IMR-90 (cell line): Measurements from ENCODE around the gene STPG1. TPM values are rescaled to one million over a fixed set of nuclear protein-coding genes. Genes with fewer than 3 reads are reported as not detected.
A peak's percentile ranks its signal among the peaks of the same experiment; 100 is the strongest.

Source experiments
- ATAC-seq: fragments of 200-7000 bp; cut with Tn5 transposase; 2 replicates; pipeline ENCODE4 v1.9.1; 2020; ENCODE audit warnings: low read depth, mild to moderate bottlenecking, moderate library complexity
- BruUV-seq: library from RNA; stranded (reverse); fragments of 400-500 nt; replicated peaks from 2 replicates; lab custom pipeline; 2021; lab: Mats Ljungman, UMichigan
- CTCF ChIA-PET: fragments of 300-600 bp; formaldehyde crosslinking; extraction: SDS; loops from one replicate; lab custom pipeline; 2021; ENCODE audit warnings: antibody characterized with exemption; lab: Yijun Ruan, JAX
- POLR2A ChIA-PET: fragments of 300-600 bp; sonication (Branson Sonifier 250); formaldehyde crosslinking; loops from one replicate; lab custom pipeline; 2022; ENCODE audit warnings: antibody characterized with exemption; ENCODE audit not compliant: unreplicated experiment; lab: Charles Lee
- DNase-seq: peaks from one replicate; pipeline ENCODE4 v3.0.0; 2013
- H2AFZ ChIP-seq: replicated peaks from 2 replicates; pipeline ENCODE3; 2013; ENCODE audit warnings: low read length, mild to moderate bottlenecking; ENCODE audit not compliant: poor library complexity
- H2AK5ac ChIP-seq: 2 replicates; pipeline ENCODE4 v1.6.1; 2013; ENCODE audit warnings: low read depth, low read length, inconsistent platforms
- H2AK9ac ChIP-seq: replicated peaks from 2 replicates; pipeline ENCODE3; 2013; ENCODE audit warnings: mild to moderate bottlenecking, low read depth, low read length, moderate library complexity; ENCODE audit not compliant: poor library complexity
- H2BK120ac ChIP-seq: 2 replicates; pipeline ENCODE4 v1.6.1; 2013; ENCODE audit warnings: low read depth, low read length, inconsistent platforms
- H2BK15ac ChIP-seq: 3 replicates; pipeline ENCODE4 v1.6.1; 2013; ENCODE audit warnings: low read depth, low read length, inconsistent platforms
- H2BK20ac ChIP-seq: 2 replicates; pipeline ENCODE4 v1.6.1; 2013; ENCODE audit warnings: low read depth, mild to moderate bottlenecking, inconsistent platforms, low read length, moderate library complexity
- H2BK5ac ChIP-seq: 2 replicates; pipeline ENCODE4 v1.6.1; 2013; ENCODE audit warnings: mild to moderate bottlenecking, low read depth, low read length, inconsistent platforms; ENCODE audit not compliant: poor library complexity, severe bottlenecking
- H3K14ac ChIP-seq: replicated peaks from 2 replicates; pipeline ENCODE4 v1.6.1; 2013; ENCODE audit warnings: low read depth, low read length, inconsistent platforms
- H3K18ac ChIP-seq: 2 replicates; pipeline ENCODE4 v1.6.1; 2013; ENCODE audit warnings: low read depth, low read length, control low read depth
- H3K23ac ChIP-seq: 2 replicates; pipeline ENCODE4 v1.6.1; 2013; ENCODE audit warnings: low read depth, low read length, inconsistent platforms
- H3K27ac ChIP-seq: 2 replicates; pipeline ENCODE4 v1.5.1; 2013; ENCODE audit warnings: mild to moderate bottlenecking, control low read depth, low read length; ENCODE audit not compliant: insufficient read depth
- H3K27me3 ChIP-seq: 2 replicates; pipeline ENCODE4 v1.6.1; 2013; ENCODE audit warnings: low read length; ENCODE audit not compliant: control insufficient read depth, insufficient read depth
- H3K36me3 ChIP-seq: 2 replicates; pipeline ENCODE4 v1.6.1; 2013; ENCODE audit warnings: low read length, mixed read lengths; ENCODE audit not compliant: control insufficient read depth, insufficient read depth
- H3K4ac ChIP-seq: 2 replicates; pipeline ENCODE4 v1.6.1; 2013; ENCODE audit warnings: low read depth, low read length, inconsistent platforms
- H3K4me1 ChIP-seq: 2 replicates; pipeline ENCODE4 v1.6.1; 2013; ENCODE audit warnings: low read length, mixed read lengths; ENCODE audit not compliant: control insufficient read depth, insufficient read depth
- H3K4me2 ChIP-seq: 2 replicates; pipeline ENCODE4 v1.6.1; 2013; ENCODE audit warnings: low read depth, mild to moderate bottlenecking, control low read depth, low read length, moderate library complexity
- H3K4me3 ChIP-seq: 2 replicates; pipeline ENCODE4 v1.5.1; 2013; ENCODE audit warnings: low read depth, mild to moderate bottlenecking, control low read depth, low read length, moderate library complexity; ENCODE audit not compliant: insufficient read depth
- H3K56ac ChIP-seq: 2 replicates; pipeline ENCODE4 v1.6.1; 2013; ENCODE audit warnings: low read length, inconsistent platforms; ENCODE audit not compliant: insufficient read depth; ENCODE audit errors: extremely low read depth
- H3K79me1 ChIP-seq, 2 experiments: 2 replicates each; pipeline ENCODE4 v1.6.1; 2013; ENCODE audit warnings: low read length in 2 of 2, inconsistent platforms in 1 of 2, low read depth in 1 of 2
- H3K9ac ChIP-seq: 2 replicates; pipeline ENCODE4 v1.6.1; 2013; ENCODE audit warnings: low read depth, low read length, control low read depth
- H3K9me1 ChIP-seq: 2 replicates; pipeline ENCODE4 v1.6.1; 2013; ENCODE audit warnings: low read length, inconsistent platforms; ENCODE audit not compliant: insufficient read depth
- H3K9me3 ChIP-seq: 2 replicates; pipeline ENCODE4 v1.6.1; 2013; ENCODE audit warnings: low read length; ENCODE audit not compliant: control insufficient read depth, insufficient read depth
- H4K20me1 ChIP-seq: 2 replicates; pipeline ENCODE4 v1.6.1; 2013; ENCODE audit warnings: low read length, inconsistent platforms; ENCODE audit not compliant: insufficient read depth
- H4K5ac ChIP-seq: 2 replicates; pipeline ENCODE4 v1.6.1; 2013; ENCODE audit warnings: mild to moderate bottlenecking, low read depth, low read length, control low read depth
- H4K8ac ChIP-seq, 2 experiments: 2 replicates each; pipeline ENCODE4 v1.6.1; 2013; ENCODE audit warnings: low read depth in 2 of 2, low read length in 2 of 2, control low read depth in 1 of 2, inconsistent platforms in 1 of 2
- H4K91ac ChIP-seq: 2 replicates; pipeline ENCODE4 v1.6.1; 2013; ENCODE audit warnings: low read depth, low read length, inconsistent platforms; ENCODE audit not compliant: insufficient read depth
- BHLHE40 ChIP-seq: fragments of 150-350 bp; IDR thresholded peaks from 2 replicates; pipeline ENCODE4 v1.6.1; 2016; ENCODE audit warnings: mild to moderate bottlenecking, low read depth, low read length
- CEBPB ChIP-seq: IDR thresholded peaks from 2 replicates; pipeline ENCODE4 v1.6.1; 2012; ENCODE audit warnings: low read depth, low read length, improper control_type of control experiment
- CTCF ChIP-seq: conservative IDR thresholded peaks from 2 replicates; pipeline ENCODE4 v1.5.1; 2012; ENCODE audit warnings: mild to moderate bottlenecking, low read depth, low read length, improper control_type of control experiment
- FOS ChIP-seq: fragments of 150-350 bp; IDR thresholded peaks from 2 replicates; pipeline ENCODE4 v1.6.1; 2016; ENCODE audit warnings: low read depth, low read length
- MAFK ChIP-seq: IDR thresholded peaks from 2 replicates; pipeline ENCODE4 v1.6.1; 2012; ENCODE audit warnings: low read depth, low read length, improper control_type of control experiment
- MAZ ChIP-seq: IDR thresholded peaks from 2 replicates; pipeline ENCODE4 v1.6.1; 2012; ENCODE audit warnings: low read depth, mild to moderate bottlenecking, low read length, improper control_type of control experiment, moderate library complexity, borderline replicate concordance
- MXI1 ChIP-seq: IDR thresholded peaks from 2 replicates; pipeline ENCODE4 v1.6.1; 2012; ENCODE audit warnings: low read depth, mild to moderate bottlenecking, low read length, moderate library complexity, borderline replicate concordance
- NFE2L2 ChIP-seq: fragments of 150-350 bp; IDR thresholded peaks from 2 replicates; pipeline ENCODE4 v1.6.1; 2016; ENCODE audit warnings: low read depth, mild to moderate bottlenecking, low read length
- POLR2A ChIP-seq: IDR thresholded peaks from 2 replicates; pipeline ENCODE4 v1.6.1; 2012; ENCODE audit warnings: mild to moderate bottlenecking, low read depth, low read length
- RAD21 ChIP-seq: IDR thresholded peaks from 2 replicates; pipeline ENCODE4 v1.6.1; 2012; ENCODE audit warnings: low read length, improper control_type of control experiment
- RCOR1 ChIP-seq: IDR thresholded peaks from 2 replicates; pipeline ENCODE4 v1.6.1; 2012; ENCODE audit warnings: mild to moderate bottlenecking, low read length, improper control_type of control experiment; ENCODE audit not compliant: insufficient replicate concordance
- RFX5 ChIP-seq: IDR thresholded peaks from 2 replicates; pipeline ENCODE4 v1.8.0; 2012; ENCODE audit warnings: low read depth, mild to moderate bottlenecking, low read length, moderate library complexity
- SMC3 ChIP-seq: fragments of 150-350 bp; IDR thresholded peaks from 2 replicates; pipeline ENCODE4 v1.6.1; 2016; ENCODE audit warnings: low read depth, mild to moderate bottlenecking, antibody characterized with exemption, low read length, moderate library complexity
- USF2 ChIP-seq: fragments of 150-350 bp; IDR thresholded peaks from 2 replicates; pipeline ENCODE4 v1.6.1; 2017; ENCODE audit warnings: mild to moderate bottlenecking, antibody characterized with exemption, low read length, low read depth
- WGBS, 2 experiments: methylation state at CpG; one replicate each; pipeline versions ENCODE4 v1.1.5 to v1.1.7; 2013; ENCODE audit warnings: missing lambda C conversion rate in 2 of 2; ENCODE audit not compliant: insufficient read length in 1 of 2; ENCODE audit errors: extremely low coverage in 2 of 2; 5-methylcytosine and 5-hydroxymethylcytosine counted together
- dilution Hi-C: fragments of 300-500 bp; cut with HindIII; formaldehyde crosslinking; loops from one replicate; pipeline ENCODE4 v1.14.3; 2018; ENCODE audit warnings: low sequenced_read_pairs; ENCODE audit not compliant: unreplicated experiment
- in situ Hi-C: fragments of 300-500 bp; cut with MboI; formaldehyde crosslinking; loops from 3 replicates; pipeline ENCODE4 v1.14.3; 2019; ENCODE audit warnings: low sequenced_read_pairs, inconsistent platforms, mixed read lengths
- intact Hi-C: fragments of 100-400 bp; cut with micrococcal nuclease; formaldehyde crosslinking; loops from 2 replicates; pipeline ENCODE4 v1.10.0; 2022
- polyA plus RNA-seq, 3 experiments: library from polyadenylated mRNA; depleted of rRNA; stranded (reverse); fragments of >200 nt; gene quantifications; 2 replicates each; pipeline ENCODE4 v1.2.3, GENCODE V29; 2012; ENCODE audit warnings: low replicate concordance in 1 of 3
- total RNA-seq: library from RNA; depleted of rRNA; stranded (reverse); fragments of >200 nt; gene quantifications from 2 replicates; pipeline ENCODE4 v1.2.3, GENCODE V29; 2012
- TF ChIP-seq, protein P1 (sequence below): fragments of 150-350 bp; IDR thresholded peaks from 2 replicates; pipeline ENCODE4 v1.6.1; 2016; ENCODE audit warnings: low read depth, mild to moderate bottlenecking, low read length, moderate library complexity, borderline replicate concordance

The STPG1 gene
- total and polyA plus RNA-seq, 2 of the 4 experiments (the other 2 are of a cell fraction), result 3.0 to 6.5 TPM

DNA sequence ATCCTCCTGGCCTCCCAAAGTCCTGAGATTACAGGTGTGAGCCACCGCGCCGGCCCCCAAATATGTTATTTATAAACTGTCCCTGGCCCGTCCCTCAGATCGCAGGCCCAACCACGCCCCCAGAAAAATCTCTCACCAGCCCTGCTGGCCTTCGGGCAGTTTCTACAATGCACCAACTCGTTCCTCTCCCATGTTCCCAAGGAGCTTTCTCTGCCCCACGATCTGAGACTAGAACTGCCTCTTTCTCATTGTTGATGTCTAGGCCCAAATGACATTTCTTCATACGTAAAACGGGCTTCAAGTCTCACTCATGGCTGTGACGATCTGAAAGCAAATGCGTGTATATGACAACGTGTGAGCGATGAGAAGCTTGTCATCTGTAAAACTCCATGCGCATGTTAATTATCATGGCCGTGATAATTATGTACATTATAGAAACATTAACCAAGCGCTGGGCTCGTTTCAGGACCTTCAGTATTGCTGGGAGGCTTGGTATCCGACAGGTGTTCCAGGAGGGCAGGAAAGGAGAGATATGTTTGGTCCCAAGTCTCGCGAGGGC is 1.3 kb upstream of the STPG1 start:
- ChIA-PET CTCF (interaction anchor here (0.8 to 1.7 kb wide), 7 partner anchors 14 to 213 kb away, joined by 3 to 5 read pairs (median 4); no protein-coding TSS in a partner anchor), POLR2A (no interaction called here)
- ATAC-seq (no peak), DNase-seq (no peak)
- Histone ChIP-seq H3K4me1 (peaks cover 18% of the 10 kb centered on the region), H2BK120ac (peak overlapping the region; percentile 41; the same call in 1 of the 2 replicates), H2AK9ac (peak overlapping the region; percentile 17), H3K27ac (no peak overlapping the region), H2BK5ac (no peak overlapping the region), H3K14ac (no peak overlapping the region), H3K9me3 (no peaks in the 10 kb centered on the region), H3K56ac (no peak overlapping the region), H3K9me1 (peaks cover 16% of the 10 kb centered on the region), H3K79me1 (peaks cover 31 to 62% of the 10 kb centered on the region in 2 experiments), H3K27me3 (no peaks in the 10 kb centered on the region), H3K36me3 (peaks cover 3% of the 10 kb centered on the region; the same call in 1 of the 2 replicates), H2AK5ac (peak overlapping the region; percentile 81; the same call in 1 of the 2 replicates), H3K4me3 (no peak overlapping the region), H4K8ac (peak overlapping the region in 1 of 2 experiments; percentile 51; a peak in 2 of 4 replicates), H4K91ac (peak overlapping the region; percentile 43), H3K18ac (no peak overlapping the region), H2BK15ac (peak overlapping the region; percentile 11; the same call in 1 of the 3 replicates), H3K4ac (peak overlapping the region; percentile 39; the same call in 1 of the 2 replicates), H2AFZ (peak overlapping the region; percentile 85), H4K20me1 (no peaks in the 10 kb centered on the region), H2BK20ac (peak overlapping the region; percentile 42), H4K5ac (no peak overlapping the region), H3K9ac (no peak overlapping the region), H3K23ac (no peak overlapping the region), H3K4me2 (no peak overlapping the region)
- BruUV-seq, result no TSS peak
- dilution Hi-C loops, result no loop called here
- 84% methylated on average over 13 of the region's 22 CpGs; no CpG with 5 or more reads in 1 of the 2 experiments for WGBS, 2 experiments
- intact Hi-C loops, result loop anchor here (10.0 kb wide), 1 partner anchor 330 kb away; the partner anchor contains the start of gene CLIC4
- in situ Hi-C loops, result no loop called here
- no peak for TF ChIP-seq NFE2L2
- TF ChIP-seq RCOR1, result no peak
- no peak for TF ChIP-seq RFX5
- TF ChIP-seq BHLHE40, result no peak
- no peak for TF ChIP-seq MAFK
- no peak for TF ChIP-seq FOS
- TF ChIP-seq CEBPB, result no peak
- no peak for TF ChIP-seq USF2
- TF ChIP-seq MXI1, result no peak
- TF ChIP-seq SMC3, result no peak
- TF ChIP-seq POLR2A, result no peak
- TF ChIP-seq RAD21, result no peak
- no peak for TF ChIP-seq CTCF
- TF ChIP-seq, protein P1, sequence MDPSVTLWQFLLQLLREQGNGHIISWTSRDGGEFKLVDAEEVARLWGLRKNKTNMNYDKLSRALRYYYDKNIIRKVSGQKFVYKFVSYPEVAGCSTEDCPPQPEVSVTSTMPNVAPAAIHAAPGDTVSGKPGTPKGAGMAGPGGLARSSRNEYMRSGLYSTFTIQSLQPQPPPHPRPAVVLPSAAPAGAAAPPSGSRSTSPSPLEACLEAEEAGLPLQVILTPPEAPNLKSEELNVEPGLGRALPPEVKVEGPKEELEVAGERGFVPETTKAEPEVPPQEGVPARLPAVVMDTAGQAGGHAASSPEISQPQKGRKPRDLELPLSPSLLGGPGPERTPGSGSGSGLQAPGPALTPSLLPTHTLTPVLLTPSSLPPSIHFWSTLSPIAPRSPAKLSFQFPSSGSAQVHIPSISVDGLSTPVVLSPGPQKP, result no peak
- TF ChIP-seq MAZ, result no peak
